ENCODE results near the gene ARFGEF2. TPM values are rescaled to one million over a fixed set of nuclear protein-coding genes. Genes with fewer than 3 reads are reported as not detected.

Gene ARFGEF2
- total RNA-seq, 1 donor from 2014 or later = 21.9 TPM

GRCh38 chr20:48908656-48909319 lies 12.7 kb upstream of the ARFGEF2 start:
- Histone ChIP-seq H3K9me3 (no peaks in the 10 kb centered on the region), H3K27ac (no peak overlapping the region), H3K27me3 (no peaks in the 10 kb centered on the region), H3K4me1 (no peaks in the 10 kb centered on the region), H3K4me3 (no peak overlapping the region), H3K36me3 (no peaks in the 10 kb centered on the region)
- intact Hi-C loops (cut with DNase I) = no loop called here
- TF ChIP-seq POLR2A (IDR thresholded peaks at IDR 0.05) (no peak), CTCF (IDR thresholded peaks at IDR 0.05) (no peak), POLR2AphosphoS5 (IDR thresholded peaks at IDR 0.05; ENCODE audit: insufficient read depth in 1 of 2, low read depth in 1 of 2) (no peak)
- DNase-seq (ENCODE audit: extremely low spot score in 2 of 2) = no peak

GRCh38 chr20:48909910-48910309 lies 11.6 kb upstream of the ARFGEF2 start:
- no peak for TF ChIP-seq CTCF (IDR thresholded peaks at IDR 0.05)
- no peak for TF ChIP-seq POLR2AphosphoS5 (IDR thresholded peaks at IDR 0.05; ENCODE audit: insufficient read depth in 1 of 2, low read depth in 1 of 2)
- TF ChIP-seq POLR2A (IDR thresholded peaks at IDR 0.05) = no peak
- no peak overlapping the region for H3K27ac ChIP-seq
- no peaks in the 10 kb centered on the region for H3K36me3 ChIP-seq
- DNase-seq (ENCODE audit: extremely low spot score in 2 of 2) = no peak
- H3K4me1 ChIP-seq = no peaks in the 10 kb centered on the region
- H3K9me3 ChIP-seq = no peaks in the 10 kb centered on the region
- no peaks in the 10 kb centered on the region for H3K27me3 ChIP-seq
- H3K4me3 ChIP-seq = no peak overlapping the region
- intact Hi-C loops (cut with DNase I) = no loop called here

GRCh38 chr20:48910347-48910781 lies 11.1 kb upstream of the ARFGEF2 start:
- TF ChIP-seq CTCF (IDR thresholded peaks at IDR 0.05) = no peak
- no peak for TF ChIP-seq POLR2AphosphoS5 (IDR thresholded peaks at IDR 0.05; ENCODE audit: insufficient read depth in 1 of 2, low read depth in 1 of 2)
- TF ChIP-seq POLR2A (IDR thresholded peaks at IDR 0.05) = no peak
- DNase-seq (ENCODE audit: extremely low spot score in 2 of 2) = no peak
- Histone ChIP-seq H3K9me3 (no peaks in the 10 kb centered on the region), H3K4me1 (no peaks in the 10 kb centered on the region), H3K36me3 (no peaks in the 10 kb centered on the region), H3K4me3 (no peak overlapping the region), H3K27ac (no peak overlapping the region), H3K27me3 (no peaks in the 10 kb centered on the region)
- intact Hi-C loops (cut with DNase I) = no loop called here

- no peak overlapping the region for H3K27ac ChIP-seq
- TF ChIP-seq CTCF (IDR thresholded peaks at IDR 0.05) (no peak), POLR2AphosphoS5 (IDR thresholded peaks at IDR 0.05; ENCODE audit: insufficient read depth in 1 of 2, low read depth in 1 of 2) (no peak), POLR2A (IDR thresholded peaks at IDR 0.05) (no peak)
- H3K9me3 ChIP-seq = no peaks in the 10 kb centered on the region
- intact Hi-C loops (cut with DNase I) = no loop called here
- H3K27me3 ChIP-seq = no peaks in the 10 kb centered on the region
- DNase-seq (ENCODE audit: extremely low spot score in 2 of 2) = no peak
- no peaks in the 10 kb centered on the region for H3K36me3 ChIP-seq
- no peaks in the 10 kb centered on the region for H3K4me1 ChIP-seq
- no peak overlapping the region for H3K4me3 ChIP-seq
Observed at GRCh38 chr20:48912065-48912464, 9.4 kb upstream of the ARFGEF2 start.

- Histone ChIP-seq H3K36me3 (no peaks in the 10 kb centered on the region), H3K4me1 (peaks cover 9% of the 10 kb centered on the region), H3K9me3 (no peaks in the 10 kb centered on the region), H3K27me3 (no peaks in the 10 kb centered on the region), H3K27ac (no peak overlapping the region), H3K4me3 (no peak overlapping the region)
- intact Hi-C loops (cut with DNase I) = no loop called here
- DNase-seq (ENCODE audit: extremely low spot score in 2 of 2) = no peak
- TF ChIP-seq POLR2AphosphoS5 (IDR thresholded peaks at IDR 0.05; ENCODE audit: insufficient read depth in 1 of 2, low read depth in 1 of 2) = no peak
- no peak for TF ChIP-seq CTCF (IDR thresholded peaks at IDR 0.05)
- no peak for TF ChIP-seq POLR2A (IDR thresholded peaks at IDR 0.05)
Observed at GRCh38 chr20:48916699-48917098, 4.8 kb upstream of the ARFGEF2 start.
